ENCODE data around the gene TIA1. TPM values are rescaled to one million over a fixed set of nuclear protein-coding genes. Genes with fewer than 3 reads are reported as not detected.
"Not testable (repeated sequence)": the region's sequence is repeated elsewhere in the genome, so short reads cannot be mapped to it uniquely, and the experiment has no call there.

Gene TIA1
- total RNA-seq, 1 donor from 2014 or later, result 49.1 TPM

GRCh38 chr2:70240599-70240998, 7.8 kb downstream of the TIA1 start:
- ATAC-seq (no peak), DNase-seq (ENCODE audit: missing footprints) (no peak)
- intact Hi-C loops (cut with DNase I), result no loop called here

DNA sequence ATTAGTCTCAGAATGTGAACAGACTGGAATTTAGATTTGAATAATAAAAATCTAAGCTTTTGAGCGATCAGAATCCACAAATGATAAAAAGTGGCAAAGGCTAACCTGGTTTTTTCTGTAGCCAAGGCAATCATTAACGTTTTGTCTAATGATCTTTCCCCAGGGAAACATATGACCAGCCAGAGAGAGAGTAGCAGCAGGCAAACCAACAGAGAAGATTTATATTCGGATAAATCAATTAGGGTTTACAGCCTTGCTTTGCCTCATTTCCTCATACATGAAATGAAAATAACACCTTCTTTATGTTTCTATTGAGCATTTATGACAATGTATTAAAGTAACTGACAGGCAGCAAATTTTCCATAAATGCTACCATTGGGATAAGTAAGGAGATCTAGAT, 14.5 kb downstream of the TIA1 start:
- DNase-seq (ENCODE audit: missing footprints), result no peak
- intact Hi-C loops (cut with DNase I), result no loop called here
- no peak for ATAC-seq

DNA sequence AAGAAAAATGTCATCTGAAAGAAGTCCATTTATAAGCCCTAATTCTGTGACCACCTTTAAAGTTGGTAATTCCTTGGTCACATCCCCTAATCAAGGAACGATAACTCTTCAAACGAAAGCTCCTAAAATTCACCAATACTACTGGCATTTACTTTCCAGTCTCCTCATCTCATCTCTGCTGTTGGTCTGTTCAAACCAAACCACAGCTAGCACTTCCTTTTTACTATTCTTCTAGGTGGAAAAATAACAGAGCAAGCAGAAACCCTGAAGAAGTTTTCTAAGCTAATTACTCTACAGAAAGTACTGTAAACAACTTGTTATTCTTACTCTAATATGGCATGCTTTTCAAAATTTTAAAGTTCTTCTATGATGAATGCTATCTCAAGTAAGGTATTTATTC, 21.6 kb downstream of the TIA1 start:
- intact Hi-C loops (cut with DNase I), result no loop called here
- ATAC-seq (no peak), DNase-seq (ENCODE audit: missing footprints) (no peak)

DNA sequence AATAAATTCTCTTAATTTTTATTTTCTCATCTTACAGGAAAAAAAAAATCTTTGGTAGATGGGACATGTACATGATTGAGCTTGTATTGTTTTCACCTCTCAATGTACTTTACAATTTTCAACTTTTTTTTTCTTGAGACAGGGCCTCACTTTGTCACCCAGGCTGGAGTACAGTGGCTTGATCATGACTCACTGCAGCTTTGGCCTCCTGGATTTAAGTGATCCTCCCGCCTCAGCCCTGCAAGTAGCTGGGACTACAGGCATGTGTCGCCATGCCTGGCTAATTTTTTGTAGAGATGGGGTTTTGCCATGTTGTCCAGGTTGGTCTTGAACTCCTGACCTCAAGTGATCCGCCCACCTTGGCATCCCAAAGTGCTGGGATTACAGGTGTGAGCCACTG, 25.1 kb downstream of the TIA1 start:
- intact Hi-C loops (cut with DNase I); ATAC-seq; DNase-seq (ENCODE audit: missing footprints): not testable (repeated sequence)

- intact Hi-C loops (cut with DNase I), result no loop called here
- ATAC-seq, result no peak
- DNase-seq (ENCODE audit: missing footprints), result no peak
These were observed 33.4 kb downstream of the TIA1 start for GRCh38 chr2:70214953-70215549.

DNA sequence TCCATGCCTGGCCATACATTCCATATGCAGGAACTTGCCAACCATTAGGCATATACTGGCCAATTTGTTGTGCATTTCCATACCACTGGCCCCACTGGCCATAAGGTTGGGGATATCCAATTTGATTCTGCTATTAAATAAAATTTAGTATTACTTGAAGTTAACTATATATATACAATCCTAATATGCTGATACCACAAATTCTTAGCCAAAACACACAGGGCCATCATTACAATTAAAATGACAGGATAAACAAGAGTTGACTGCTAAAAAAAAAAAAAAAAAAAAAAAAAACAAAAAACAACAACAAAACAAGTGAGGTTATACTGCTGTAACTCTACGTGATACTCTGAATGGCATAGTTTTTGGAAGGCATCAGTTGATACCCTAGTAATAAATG, 34.1 kb downstream of the TIA1 start:
- ATAC-seq (no peak), DNase-seq (ENCODE audit: missing footprints) (no peak)
- intact Hi-C loops (cut with DNase I), result no loop called here

- DNase-seq (ENCODE audit: missing footprints), result no peak
- ATAC-seq, result no peak
- intact Hi-C loops (cut with DNase I), result no loop called here
These were observed 36.0 kb downstream of the TIA1 start for GRCh38 chr2:70212298-70212932.

DNA sequence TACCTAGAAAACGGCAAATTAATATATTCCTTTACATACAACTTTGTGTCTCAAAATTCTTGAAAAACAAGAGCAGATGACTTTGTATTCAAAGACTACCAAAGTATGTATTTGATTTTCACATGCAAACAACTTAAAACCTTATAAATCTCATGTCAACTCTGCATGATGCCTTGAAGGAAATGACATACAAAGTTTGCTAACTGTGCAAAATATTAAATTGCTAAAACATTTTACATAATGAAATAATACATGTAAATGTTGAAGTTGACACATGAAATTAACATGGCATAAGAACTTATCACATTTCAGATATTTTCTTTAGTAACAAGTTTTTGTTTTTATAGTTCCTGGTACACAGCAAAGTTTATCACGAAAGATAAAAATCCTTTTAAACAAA, 36.8 kb downstream of the TIA1 start:
- no peak for ATAC-seq

GRCh38 chr2:70204452-70204851, 44.0 kb downstream of the TIA1 start:
- DNase-seq (ENCODE audit: missing footprints) (no peak), ATAC-seq (no peak)
- intact Hi-C loops (cut with DNase I), result no loop called here

More for the DNA sequence above, 36.8 kb downstream of the TIA1 start:
- no peak for DNase-seq (ENCODE audit: missing footprints)
- intact Hi-C loops (cut with DNase I), result no loop called here

DNA sequence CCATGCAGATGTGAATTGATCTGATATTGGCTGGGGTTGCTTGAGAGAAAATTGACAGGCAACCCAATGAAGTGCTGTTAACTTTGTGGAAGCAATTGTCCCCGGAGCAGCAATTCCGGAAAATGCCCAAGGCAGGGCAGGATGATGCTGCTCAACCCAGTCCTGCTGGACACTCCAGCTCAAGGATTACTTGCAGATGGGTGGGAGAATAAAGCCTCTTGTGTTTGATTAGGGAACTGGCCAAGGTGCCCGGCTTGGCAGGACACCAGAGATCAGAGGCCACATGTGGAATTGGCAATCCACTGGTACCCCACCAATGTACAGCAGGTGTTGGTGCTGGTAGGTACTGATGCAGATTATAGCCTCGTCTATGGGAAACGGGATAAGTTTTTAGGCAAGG, 45.3 kb downstream of the TIA1 start:
- DNase-seq (ENCODE audit: missing footprints), result no peak
- intact Hi-C loops (cut with DNase I), result no loop called here
- no peak for ATAC-seq

- DNase-seq (ENCODE audit: missing footprints) (no peak), ATAC-seq (no peak)
- intact Hi-C loops (cut with DNase I), result no loop called here
These were observed 46.1 kb downstream of the TIA1 start for GRCh38 chr2:70202236-70202806.

- no peak for DNase-seq (ENCODE audit: missing footprints)
- intact Hi-C loops (cut with DNase I), result no loop called here
These were observed 46.6 kb downstream of the TIA1 start for GRCh38 chr2:70201831-70202230.

GRCh38 chr2:70201225-70201768, 47.1 kb downstream of the TIA1 start:
- intact Hi-C loops (cut with DNase I), result no loop called here
- DNase-seq (ENCODE audit: missing footprints), result no peak
- no peak for ATAC-seq

More at GRCh38 chr2:70201831-70202230, 46.6 kb downstream of the TIA1 start:
- ATAC-seq, result no peak

- DNase-seq (ENCODE audit: missing footprints) (no peak), ATAC-seq (no peak)
- intact Hi-C loops (cut with DNase I), result no loop called here
These were observed 49.0 kb downstream of the TIA1 start for GRCh38 chr2:70199320-70199864.

- intact Hi-C loops (cut with DNase I), result loop anchor here (5.0 kb wide), 2 partner anchors 105 to 110 kb away; partner anchors contain the start of genes FAM136A and PCBP1
- ATAC-seq, result no peak
- no peak for DNase-seq (ENCODE audit: missing footprints)
These were observed 55.9 kb downstream of the TIA1 start for GRCh38 chr2:70192516-70192915.

DNA sequence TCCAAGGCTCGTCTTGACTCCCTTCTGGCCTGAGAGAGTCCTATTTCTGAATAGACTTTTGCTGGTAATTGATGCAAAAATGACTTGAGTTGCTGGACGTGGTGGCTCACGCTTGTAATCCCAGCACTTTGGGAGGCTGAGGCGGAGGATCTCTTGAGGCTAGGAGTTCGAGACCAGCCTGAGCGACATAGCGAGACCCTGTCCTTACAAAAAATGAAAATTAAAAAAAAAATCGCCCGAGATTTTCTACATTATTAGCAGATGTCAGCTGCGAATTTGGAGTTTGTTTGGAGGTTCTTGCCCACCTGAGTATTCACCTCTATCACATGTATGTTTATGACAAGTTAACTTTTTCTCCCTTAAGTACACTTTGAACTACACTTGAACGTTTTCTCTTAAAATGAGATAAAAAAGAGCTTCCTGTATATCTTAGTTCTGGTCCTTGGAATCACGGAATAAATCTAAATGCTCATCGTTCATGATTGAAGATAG, 57.1 kb downstream of the TIA1 start:
- intact Hi-C loops (cut with DNase I), result loop anchor here (5.0 kb wide), 2 partner anchors 104 to 111 kb away; partner anchors contain the start of genes FAM136A and PCBP1
- no peak for ATAC-seq
- DNase-seq (ENCODE audit: missing footprints), result no peak

- intact Hi-C loops (cut with DNase I), result loop anchor here (1.0 to 5.0 kb wide), 4 partner anchors 57 to 276 kb away; partner anchors contain the start of genes FAM136A and PCBP1
These were observed 57.8 kb downstream of the TIA1 start, which contains the start of gene C2orf42 for GRCh38 chr2:70190418-70191243. TSS of gene C2orf42 (minus strand) at chr2:70191019. CDS start at chr2:70181985, 9,034 bp downstream.

DNA sequence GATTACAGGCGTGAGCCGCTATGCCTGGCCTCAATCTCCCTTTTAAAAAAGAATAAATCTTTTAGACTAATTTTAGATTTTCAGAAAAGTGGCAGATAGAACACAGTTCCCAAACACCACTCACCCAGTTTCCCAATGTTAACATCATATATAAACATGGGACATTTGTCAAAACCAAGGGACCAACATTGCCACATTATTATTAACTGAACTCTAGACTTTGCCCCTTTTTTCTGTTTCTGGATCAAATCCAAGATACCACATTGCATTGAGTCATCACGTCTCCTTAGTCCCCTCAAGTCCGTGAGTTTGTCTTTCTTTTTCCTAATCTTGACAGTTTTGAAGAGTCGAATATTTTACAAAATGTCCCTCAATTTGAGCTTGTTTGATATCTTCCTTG, 60.0 kb downstream of the TIA1 start:
- intact Hi-C loops (cut with DNase I), result no loop called here
- no peak for DNase-seq (ENCODE audit: missing footprints)
- ATAC-seq, result no peak

More at GRCh38 chr2:70190418-70191243, 57.8 kb downstream of the TIA1 start, which contains the start of gene C2orf42:
- ATAC-seq (peak; percentile 98), DNase-seq (ENCODE audit: missing footprints) (peak; percentile 96)
